ENCODE data around the gene FBXL20.

Gene FBXL20

GRCh38 chr17:39277110-39277509 lies 124.3 kb downstream of the FBXL20 start:
- TF ChIP-seq EZH2 (IDR thresholded peaks at IDR 0.05; ENCODE audit: borderline replicate concordance, low read length): no peak
- no peak for TF ChIP-seq CTCF (IDR thresholded peaks at IDR 0.05; ENCODE audit: low read length)

GRCh38 chr17:39276113-39276512 lies 125.3 kb downstream of the FBXL20 start:
- H3K36me3 ChIP-seq (ENCODE audit: insufficient read depth, low read length): no peaks in the 10 kb centered on the region
- H3F3A ChIP-seq (ENCODE audit: insufficient read depth, low read length): no peaks in the 10 kb centered on the region
- H4K20me1 ChIP-seq (ENCODE audit: insufficient read depth, low read length): no peaks in the 10 kb centered on the region
- no peaks in the 10 kb centered on the region for H3K79me2 ChIP-seq (ENCODE audit: insufficient read depth, low read length)
- H3K27me3 ChIP-seq (ENCODE audit: insufficient read depth, low read length): no peaks in the 10 kb centered on the region
- TF ChIP-seq CTCF (IDR thresholded peaks at IDR 0.05; ENCODE audit: low read length) (no peak), EZH2 (IDR thresholded peaks at IDR 0.05; ENCODE audit: borderline replicate concordance, low read length) (no peak)
- H3K4me1 ChIP-seq (ENCODE audit: insufficient read depth, low read length, severe bottlenecking): no peaks in the 10 kb centered on the region
- no peak overlapping the region for H3K9ac ChIP-seq (ENCODE audit: low read length)
- H3K4me3 ChIP-seq (ENCODE audit: low read depth, low read length, poor library complexity, severe bottlenecking): no peak overlapping the region
- no peaks in the 10 kb centered on the region for H3K9me2 ChIP-seq (ENCODE audit: low read depth, low read length)
- H3K27ac ChIP-seq (ENCODE audit: low read depth, low read length, poor library complexity, severe bottlenecking): no peak overlapping the region
- no peak overlapping the region for H2AFZ ChIP-seq (ENCODE audit: low read length)
- no peak overlapping the region for H3K4me2 ChIP-seq (ENCODE audit: low read length)
- H3K9me3 ChIP-seq (ENCODE audit: low read length): no peaks in the 10 kb centered on the region

More at GRCh38 chr17:39277110-39277509, 124.3 kb downstream of the FBXL20 start:
- Histone ChIP-seq H3K4me1 (ENCODE audit: insufficient read depth, low read length, severe bottlenecking) (no peaks in the 10 kb centered on the region), H3K4me3 (ENCODE audit: low read depth, low read length, poor library complexity, severe bottlenecking) (no peak overlapping the region), H3K9me3 (ENCODE audit: low read length) (no peaks in the 10 kb centered on the region), H3K4me2 (ENCODE audit: low read length) (no peak overlapping the region), H3K79me2 (ENCODE audit: insufficient read depth, low read length) (no peaks in the 10 kb centered on the region), H3K27ac (ENCODE audit: low read depth, low read length, poor library complexity, severe bottlenecking) (no peak overlapping the region), H3K27me3 (ENCODE audit: insufficient read depth, low read length) (no peaks in the 10 kb centered on the region), H4K20me1 (ENCODE audit: insufficient read depth, low read length) (no peaks in the 10 kb centered on the region), H3K9ac (ENCODE audit: low read length) (no peak overlapping the region), H3F3A (ENCODE audit: insufficient read depth, low read length) (no peaks in the 10 kb centered on the region), H3K36me3 (ENCODE audit: insufficient read depth, low read length) (no peaks in the 10 kb centered on the region), H2AFZ (ENCODE audit: low read length) (no peak overlapping the region), H3K9me2 (ENCODE audit: low read depth, low read length) (no peaks in the 10 kb centered on the region)

GRCh38 chr17:39271546-39271945 lies 129.9 kb downstream of the FBXL20 start:
- no peak overlapping the region for H3K4me2 ChIP-seq (ENCODE audit: low read length)
- no peak overlapping the region for H3K9ac ChIP-seq (ENCODE audit: low read length)
- H3K27me3 ChIP-seq (ENCODE audit: insufficient read depth, low read length): no peaks in the 10 kb centered on the region
- no peak overlapping the region for H3K4me3 ChIP-seq (ENCODE audit: low read depth, low read length, poor library complexity, severe bottlenecking)
- no peaks in the 10 kb centered on the region; the same call in 1 of the 2 replicates for H3K36me3 ChIP-seq (ENCODE audit: insufficient read depth, low read length)
- no peaks in the 10 kb centered on the region for H3K4me1 ChIP-seq (ENCODE audit: insufficient read depth, low read length, severe bottlenecking)
- no peak overlapping the region for H2AFZ ChIP-seq (ENCODE audit: low read length)
- no peaks in the 10 kb centered on the region for H3K9me3 ChIP-seq (ENCODE audit: low read length)
- no peaks in the 10 kb centered on the region for H3F3A ChIP-seq (ENCODE audit: insufficient read depth, low read length)
- H3K27ac ChIP-seq (ENCODE audit: low read depth, low read length, poor library complexity, severe bottlenecking): no peak overlapping the region
- no peaks in the 10 kb centered on the region for H4K20me1 ChIP-seq (ENCODE audit: insufficient read depth, low read length)
- H3K79me2 ChIP-seq (ENCODE audit: insufficient read depth, low read length): no peaks in the 10 kb centered on the region
- no peak for TF ChIP-seq EZH2 (IDR thresholded peaks at IDR 0.05; ENCODE audit: borderline replicate concordance, low read length)
- TF ChIP-seq CTCF (IDR thresholded peaks at IDR 0.05; ENCODE audit: low read length): no peak
- no peaks in the 10 kb centered on the region for H3K9me2 ChIP-seq (ENCODE audit: low read depth, low read length)

All from OCI-LY1 (cell line).